ENCODE data around the gene SNN. TPM values are rescaled to one million over a fixed set of nuclear protein-coding genes. Genes with fewer than 3 reads are reported as not detected.

Gene SNN
- total and polyA plus RNA-seq, 2 of the 4 experiments (the other 2 are of a cell fraction), result 10.0 to 13.0 TPM

DNA sequence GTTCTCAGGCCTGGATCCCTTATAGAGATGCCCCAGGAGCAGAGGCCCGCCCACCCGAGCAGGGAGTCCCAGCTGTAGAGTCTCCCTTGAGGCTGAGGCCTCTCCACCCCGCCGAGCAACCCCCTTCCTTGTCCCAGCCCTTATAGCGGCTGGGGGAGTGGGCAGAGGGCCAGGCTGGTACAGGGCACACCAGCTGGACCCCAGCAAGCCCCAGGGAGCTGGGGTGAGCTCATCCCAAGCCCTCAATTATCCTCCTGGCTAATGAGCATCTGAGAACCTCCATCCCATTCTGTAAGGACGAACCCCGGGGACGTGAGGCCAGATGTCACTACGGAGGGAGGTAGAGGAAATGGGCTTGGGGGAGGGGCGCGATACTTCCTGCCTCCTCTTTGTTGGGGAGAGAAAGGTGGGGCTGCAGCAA is 3.2 kb upstream of the SNN start:
- Histone ChIP-seq H3K9me1 (ENCODE audit: insufficient read depth, low read length) (peaks cover 3% of the 10 kb centered on the region), H3K79me1 (ENCODE audit: low read depth in 1 of 2, low read length in 2 of 2) (peaks cover 0 to 16% of the 10 kb centered on the region in 2 experiments; a peak in 2 of 4 replicates), H4K5ac (ENCODE audit: low read depth, low read length) (no peak overlapping the region), H3K27ac (ENCODE audit: insufficient read depth, low read length) (no peak overlapping the region), H2BK5ac (ENCODE audit: low read depth, low read length, poor library complexity, severe bottlenecking) (no peak overlapping the region), H2BK15ac (ENCODE audit: low read depth, low read length) (no peak overlapping the region), H2AK5ac (ENCODE audit: low read depth, low read length) (no peak overlapping the region), H3K4me1 (ENCODE audit: control insufficient read depth, insufficient read depth, low read length) (peaks cover 7% of the 10 kb centered on the region), H3K4ac (ENCODE audit: low read depth, low read length) (no peak overlapping the region), H2BK20ac (ENCODE audit: low read depth, low read length) (no peak overlapping the region), H3K9me3 (ENCODE audit: control insufficient read depth, insufficient read depth, low read length) (no peaks in the 10 kb centered on the region), H4K8ac (ENCODE audit: low read depth in 2 of 2, low read length in 2 of 2) (no peak overlapping the region), H2AFZ (replicated peaks; ENCODE audit: low read length, poor library complexity) (peak overlapping the region; percentile 71), H3K4me2 (ENCODE audit: low read depth, low read length) (no peak overlapping the region), H3K27me3 (ENCODE audit: control insufficient read depth, insufficient read depth, low read length) (peaks cover 3% of the 10 kb centered on the region; the same call in 1 of the 2 replicates), H3K18ac (ENCODE audit: low read depth, low read length) (no peak overlapping the region), H3K36me3 (ENCODE audit: control insufficient read depth, insufficient read depth, low read length) (no peaks in the 10 kb centered on the region), H3K9ac (ENCODE audit: low read depth, low read length) (no peak overlapping the region), H4K20me1 (ENCODE audit: insufficient read depth, low read length) (peaks cover 10% of the 10 kb centered on the region), H3K4me3 (ENCODE audit: insufficient read depth, low read depth, low read length) (no peak overlapping the region), H2BK120ac (ENCODE audit: low read depth, low read length) (no peak overlapping the region), H3K14ac (replicated peaks; ENCODE audit: low read depth, low read length) (no peak overlapping the region), H2AK9ac (replicated peaks; ENCODE audit: low read depth, low read length, poor library complexity) (peak overlapping the region; percentile 55), H3K23ac (ENCODE audit: low read depth, low read length) (no peak overlapping the region), H4K91ac (ENCODE audit: insufficient read depth, low read depth, low read length) (no peak overlapping the region), H3K56ac (ENCODE audit: extremely low read depth, insufficient read depth, low read length) (no peak overlapping the region)
- ChIA-PET CTCF (no interaction called here), POLR2A (ENCODE audit: unreplicated experiment) (interaction anchor here (0.5 kb wide), 1 partner anchor 47 kb away, joined by 3 read pairs; no protein-coding TSS in a partner anchor)
- DNase-seq (no peak), ATAC-seq (ENCODE audit: low read depth) (no peak)
- dilution Hi-C loops (cut with HindIII; ENCODE audit: low sequenced_read_pairs, unreplicated experiment) (no loop called here), in situ Hi-C loops (cut with MboI; ENCODE audit: low sequenced_read_pairs) (no loop called here), intact Hi-C loops (cut with micrococcal nuclease) (no loop called here)
- no CpG with 5 or more reads among the region's 11 CpGs for WGBS, 2 experiments (ENCODE audit: extremely low coverage in 2 of 2, insufficient read length in 1 of 2)
- TF ChIP-seq, protein P1, sequence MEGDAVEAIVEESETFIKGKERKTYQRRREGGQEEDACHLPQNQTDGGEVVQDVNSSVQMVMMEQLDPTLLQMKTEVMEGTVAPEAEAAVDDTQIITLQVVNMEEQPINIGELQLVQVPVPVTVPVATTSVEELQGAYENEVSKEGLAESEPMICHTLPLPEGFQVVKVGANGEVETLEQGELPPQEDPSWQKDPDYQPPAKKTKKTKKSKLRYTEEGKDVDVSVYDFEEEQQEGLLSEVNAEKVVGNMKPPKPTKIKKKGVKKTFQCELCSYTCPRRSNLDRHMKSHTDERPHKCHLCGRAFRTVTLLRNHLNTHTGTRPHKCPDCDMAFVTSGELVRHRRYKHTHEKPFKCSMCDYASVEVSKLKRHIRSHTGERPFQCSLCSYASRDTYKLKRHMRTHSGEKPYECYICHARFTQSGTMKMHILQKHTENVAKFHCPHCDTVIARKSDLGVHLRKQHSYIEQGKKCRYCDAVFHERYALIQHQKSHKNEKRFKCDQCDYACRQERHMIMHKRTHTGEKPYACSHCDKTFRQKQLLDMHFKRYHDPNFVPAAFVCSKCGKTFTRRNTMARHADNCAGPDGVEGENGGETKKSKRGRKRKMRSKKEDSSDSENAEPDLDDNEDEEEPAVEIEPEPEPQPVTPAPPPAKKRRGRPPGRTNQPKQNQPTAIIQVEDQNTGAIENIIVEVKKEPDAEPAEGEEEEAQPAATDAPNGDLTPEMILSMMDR (conservative IDR thresholded peaks at IDR 0.05; ENCODE audit: low read depth, low read length), result no peak
- TF ChIP-seq SMC3 (IDR thresholded peaks at IDR 0.05; ENCODE audit: low read depth, low read length) (no peak), MXI1 (IDR thresholded peaks at IDR 0.05; ENCODE audit: borderline replicate concordance, low read depth, low read length) (no peak)
- BruUV-seq (replicated peaks), result no TSS peak
